Neural cell (in vitro differentiated cells): ENCODE data around the gene REEP1. TPM values are rescaled to one million over a fixed set of nuclear protein-coding genes. Genes with fewer than 3 reads are reported as not detected.

ENCODE experiments used
- H2AFZ ChIP-seq: fragments of 200-600, 300-800 bp; sonication (generic), shearing (Covaris generic); 2 replicates; pipeline ENCODE4 v1.6.0; 2014; ENCODE audit warnings: low read depth, mild to moderate bottlenecking, antibody characterized with exemption, low read length, moderate library complexity
- H3F3A ChIP-seq: fragments of 200-600 bp; shearing (Covaris generic); 2 replicates; pipeline ENCODE4 v1.6.1; 2016; ENCODE audit warnings: mild to moderate bottlenecking, moderate library complexity, mixed read lengths, antibody characterized with exemption, low read length; ENCODE audit not compliant: insufficient read depth, poor library complexity, severe bottlenecking
- H3K27ac ChIP-seq: fragments of 200-600, 300-800 bp; sonication (generic), shearing (Covaris generic); 2 replicates; pipeline ENCODE4 v1.5.1; 2014; ENCODE audit warnings: mild to moderate bottlenecking, low read length, moderate library complexity
- H3K27me3 ChIP-seq: fragments of 300-800, 200-600 bp; sonication (generic), shearing (Covaris generic); 2 replicates; pipeline ENCODE4 v1.6.0; 2014; ENCODE audit warnings: mild to moderate bottlenecking, low read depth, low read length, moderate library complexity; ENCODE audit not compliant: insufficient read depth
- H3K36me3 ChIP-seq: fragments of 300-800, 200-600 bp; sonication (generic), shearing (Covaris generic); 2 replicates; pipeline ENCODE4 v1.5.1; 2014; ENCODE audit warnings: mild to moderate bottlenecking, antibody characterized with exemption, low read length, moderate library complexity; ENCODE audit not compliant: insufficient read depth
- H3K4me2 ChIP-seq: fragments of 300-800, 200-600 bp; sonication (generic), shearing (Covaris generic); 2 replicates; pipeline ENCODE4 v1.6.0; 2014; ENCODE audit warnings: mild to moderate bottlenecking, low read length
- H3K4me3 ChIP-seq: fragments of 300-800, 200-600 bp; sonication (generic), shearing (Covaris generic); 2 replicates; pipeline ENCODE4 v1.5.1; 2014; ENCODE audit warnings: mild to moderate bottlenecking, low read length, moderate library complexity
- H3K79me2 ChIP-seq: fragments of 200-600 bp; shearing (Covaris generic); replicated peaks from 2 replicates; pipeline ENCODE4 v1.6.0; 2014; ENCODE audit warnings: mild to moderate bottlenecking, low read length, moderate library complexity; ENCODE audit not compliant: insufficient read depth
- H3K9ac ChIP-seq: fragments of 300-800, 200-600 bp; sonication (generic), shearing (Covaris generic); 2 replicates; pipeline ENCODE4 v1.6.1; 2016; ENCODE audit warnings: mild to moderate bottlenecking, low read length, mixed read lengths
- H3K9me2 ChIP-seq: fragments of 200-600 bp; shearing (Covaris generic); 2 replicates; pipeline ENCODE4 v1.6.1; 2016; ENCODE audit warnings: mild to moderate bottlenecking, low read length, mixed read lengths; ENCODE audit not compliant: insufficient read depth
- H3K9me3 ChIP-seq: fragments of 200-600, 300-800 bp; sonication (generic), shearing (Covaris generic); 2 replicates; pipeline ENCODE4 v1.6.1; 2016; ENCODE audit warnings: mild to moderate bottlenecking, mixed run types, low read length, moderate library complexity, mixed read lengths
- H4K20me1 ChIP-seq: fragments of 200-600 bp; shearing (Covaris generic); 2 replicates; pipeline ENCODE4 v1.6.1; 2016; ENCODE audit warnings: mild to moderate bottlenecking, mixed run types; ENCODE audit not compliant: insufficient read depth
- EP300 ChIP-seq: fragments of 450-650 bp; conservative IDR thresholded peaks from 2 replicates; pipeline ENCODE4 v1.6.1; 2014; ENCODE audit warnings: antibody characterized with exemption, mild to moderate bottlenecking, moderate library complexity; ENCODE audit not compliant: poor library complexity, severe bottlenecking
- EZH2 ChIP-seq: fragments of 200-600, 300-800 bp; shearing (Covaris generic), sonication (generic); IDR thresholded peaks from 2 replicates; pipeline ENCODE4 v1.6.1; 2014; ENCODE audit warnings: antibody characterized with exemption, low read length, borderline replicate concordance, mild to moderate bottlenecking; ENCODE audit not compliant: insufficient read depth, poor library complexity, severe bottlenecking
- MXI1 ChIP-seq: fragments of 450-650 bp; conservative IDR thresholded peaks from 2 replicates; pipeline ENCODE4 v1.6.1; 2014; ENCODE audit warnings: antibody characterized with exemption, mild to moderate bottlenecking; ENCODE audit not compliant: poor library complexity, severe bottlenecking
- POLR2AphosphoS5 ChIP-seq: IDR thresholded peaks from 2 replicates; pipeline ENCODE4 v1.6.1; 2012
- RAD21 ChIP-seq: fragments of 450-650 bp; conservative IDR thresholded peaks from 2 replicates; pipeline ENCODE4 v1.6.1; 2014; ENCODE audit warnings: antibody characterized with exemption, mild to moderate bottlenecking, moderate library complexity
- SMC3 ChIP-seq: fragments of 450-650 bp; conservative IDR thresholded peaks from 2 replicates; pipeline ENCODE4 v1.6.1; 2014; ENCODE audit warnings: antibody characterized with exemption, mild to moderate bottlenecking, moderate library complexity; ENCODE audit not compliant: poor library complexity
- TAF1 ChIP-seq: IDR thresholded peaks from 2 replicates; pipeline ENCODE4 v1.6.1; 2012; ENCODE audit warnings: low read depth
- polyA plus RNA-seq: library from polyadenylated mRNA; depleted of rRNA; stranded (reverse); fragments of >200 nt; gene quantifications from 2 replicates; pipeline ENCODE4 v1.2.3, GENCODE V29; 2014
- TF ChIP-seq, protein P1 (sequence below): IDR thresholded peaks from 2 replicates; pipeline ENCODE4 v1.6.1; 2012; ENCODE audit warnings: borderline replicate concordance
- TF ChIP-seq, protein P2 (sequence below): fragments of 450-650 bp; IDR thresholded peaks from 2 replicates; pipeline ENCODE4 v1.5.1; 2014; ENCODE audit warnings: antibody characterized with exemption, mild to moderate bottlenecking, moderate library complexity; ENCODE audit not compliant: poor library complexity, severe bottlenecking

The REEP1 gene
- polyA plus RNA-seq, 1 donor from 2014 or later = 121 TPM

DNA sequence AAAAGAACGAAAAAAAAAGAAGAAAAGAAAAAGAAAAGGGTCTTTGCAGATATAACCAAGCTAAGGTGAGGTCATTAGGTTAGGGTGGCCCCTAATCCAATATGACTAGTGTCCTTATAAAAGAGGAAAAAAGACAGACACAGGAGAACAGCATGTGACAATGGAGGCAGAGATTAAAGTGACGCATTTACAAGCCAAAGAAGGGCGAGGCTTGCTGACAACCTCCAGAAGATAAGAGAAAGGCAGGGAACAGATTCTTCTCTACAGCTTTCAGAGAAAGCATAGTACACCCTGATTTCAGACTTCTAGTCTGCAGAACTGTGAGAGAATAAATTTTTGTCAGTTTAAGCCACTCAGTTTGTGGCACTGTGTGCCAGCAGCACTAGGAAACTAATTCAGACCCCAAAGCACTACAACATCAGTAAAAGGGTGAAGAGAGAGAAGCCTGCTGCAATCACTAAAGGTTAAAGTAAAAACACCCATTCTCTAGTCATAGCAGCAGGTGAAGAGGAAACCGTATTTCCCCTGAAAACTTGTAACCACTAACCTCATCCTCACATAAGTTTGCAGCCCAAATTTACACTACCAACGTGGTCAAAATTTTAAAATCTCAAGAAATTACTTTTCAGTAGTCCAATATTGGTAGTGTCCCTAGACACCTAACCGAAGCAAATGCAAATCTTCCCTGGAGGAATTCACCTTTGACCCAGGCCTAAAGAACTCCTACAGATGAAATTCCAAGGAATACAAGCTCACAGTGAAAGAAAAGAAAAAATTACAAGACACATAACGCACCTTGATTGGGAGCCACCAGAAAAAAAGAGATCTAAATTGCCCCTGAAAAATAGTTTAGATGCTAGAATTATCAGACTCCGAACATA lies 17.5 kb downstream of the REEP1 start:
- Histone ChIP-seq H3K9me3 (no peaks in the 10 kb centered on the region), H3K79me2 (peaks cover 6% of the 10 kb centered on the region), H3K27ac (no peak overlapping the region), H3K9ac (no peak overlapping the region), H3K4me3 (no peak overlapping the region), H3K4me2 (no peak overlapping the region), H4K20me1 (peaks cover 3% of the 10 kb centered on the region), H3F3A (no peaks in the 10 kb centered on the region), H3K9me2 (no peaks in the 10 kb centered on the region), H2AFZ (no peak overlapping the region), H3K27me3 (no peaks in the 10 kb centered on the region), H3K36me3 (peaks cover 1% of the 10 kb centered on the region)
- TF ChIP-seq SMC3 (no peak), MXI1 (no peak), EP300 (no peak), POLR2AphosphoS5 (no peak), RAD21 (no peak), EZH2 (no peak), TAF1 (no peak)
- TF ChIP-seq, protein P1, sequence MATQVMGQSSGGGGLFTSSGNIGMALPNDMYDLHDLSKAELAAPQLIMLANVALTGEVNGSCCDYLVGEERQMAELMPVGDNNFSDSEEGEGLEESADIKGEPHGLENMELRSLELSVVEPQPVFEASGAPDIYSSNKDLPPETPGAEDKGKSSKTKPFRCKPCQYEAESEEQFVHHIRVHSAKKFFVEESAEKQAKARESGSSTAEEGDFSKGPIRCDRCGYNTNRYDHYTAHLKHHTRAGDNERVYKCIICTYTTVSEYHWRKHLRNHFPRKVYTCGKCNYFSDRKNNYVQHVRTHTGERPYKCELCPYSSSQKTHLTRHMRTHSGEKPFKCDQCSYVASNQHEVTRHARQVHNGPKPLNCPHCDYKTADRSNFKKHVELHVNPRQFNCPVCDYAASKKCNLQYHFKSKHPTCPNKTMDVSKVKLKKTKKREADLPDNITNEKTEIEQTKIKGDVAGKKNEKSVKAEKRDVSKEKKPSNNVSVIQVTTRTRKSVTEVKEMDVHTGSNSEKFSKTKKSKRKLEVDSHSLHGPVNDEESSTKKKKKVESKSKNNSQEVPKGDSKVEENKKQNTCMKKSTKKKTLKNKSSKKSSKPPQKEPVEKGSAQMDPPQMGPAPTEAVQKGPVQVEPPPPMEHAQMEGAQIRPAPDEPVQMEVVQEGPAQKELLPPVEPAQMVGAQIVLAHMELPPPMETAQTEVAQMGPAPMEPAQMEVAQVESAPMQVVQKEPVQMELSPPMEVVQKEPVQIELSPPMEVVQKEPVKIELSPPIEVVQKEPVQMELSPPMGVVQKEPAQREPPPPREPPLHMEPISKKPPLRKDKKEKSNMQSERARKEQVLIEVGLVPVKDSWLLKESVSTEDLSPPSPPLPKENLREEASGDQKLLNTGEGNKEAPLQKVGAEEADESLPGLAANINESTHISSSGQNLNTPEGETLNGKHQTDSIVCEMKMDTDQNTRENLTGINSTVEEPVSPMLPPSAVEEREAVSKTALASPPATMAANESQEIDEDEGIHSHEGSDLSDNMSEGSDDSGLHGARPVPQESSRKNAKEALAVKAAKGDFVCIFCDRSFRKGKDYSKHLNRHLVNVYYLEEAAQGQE = no peak

DNA sequence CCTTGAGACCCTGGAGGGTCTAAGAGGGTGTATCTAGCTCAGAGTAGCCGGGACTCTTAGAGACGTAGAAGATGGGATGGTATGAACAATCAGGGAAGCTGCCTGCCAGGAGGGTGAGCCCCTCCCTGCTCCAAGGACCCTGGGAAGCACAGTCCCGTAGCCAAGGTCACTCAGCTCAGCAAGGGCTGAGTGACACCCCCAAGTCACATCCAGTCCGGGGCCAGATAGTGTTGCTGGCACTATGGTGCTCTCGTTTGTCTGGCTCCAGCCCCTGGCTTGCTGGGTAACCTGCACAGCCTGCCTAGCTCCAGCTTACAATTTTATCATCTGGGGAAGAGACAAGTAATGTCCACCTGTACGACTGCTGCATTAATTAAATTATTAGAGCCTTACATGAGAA lies 22.3 kb downstream of the REEP1 start:
- Histone ChIP-seq H3K79me2 (no peaks in the 10 kb centered on the region), H3K36me3 (no peaks in the 10 kb centered on the region), H2AFZ (no peak overlapping the region), H3K9me2 (no peaks in the 10 kb centered on the region), H3K9ac (no peak overlapping the region), H3K9me3 (no peaks in the 10 kb centered on the region), H3K27me3 (no peaks in the 10 kb centered on the region), H3K27ac (no peak overlapping the region), H4K20me1 (no peaks in the 10 kb centered on the region), H3K4me3 (no peak overlapping the region), H3F3A (no peaks in the 10 kb centered on the region), H3K4me2 (no peak overlapping the region)
- TF ChIP-seq POLR2AphosphoS5 (no peak), MXI1 (no peak), SMC3 (no peak), TAF1 (no peak), EZH2 (no peak), EP300 (no peak), RAD21 (no peak)
- TF ChIP-seq, protein P2, sequence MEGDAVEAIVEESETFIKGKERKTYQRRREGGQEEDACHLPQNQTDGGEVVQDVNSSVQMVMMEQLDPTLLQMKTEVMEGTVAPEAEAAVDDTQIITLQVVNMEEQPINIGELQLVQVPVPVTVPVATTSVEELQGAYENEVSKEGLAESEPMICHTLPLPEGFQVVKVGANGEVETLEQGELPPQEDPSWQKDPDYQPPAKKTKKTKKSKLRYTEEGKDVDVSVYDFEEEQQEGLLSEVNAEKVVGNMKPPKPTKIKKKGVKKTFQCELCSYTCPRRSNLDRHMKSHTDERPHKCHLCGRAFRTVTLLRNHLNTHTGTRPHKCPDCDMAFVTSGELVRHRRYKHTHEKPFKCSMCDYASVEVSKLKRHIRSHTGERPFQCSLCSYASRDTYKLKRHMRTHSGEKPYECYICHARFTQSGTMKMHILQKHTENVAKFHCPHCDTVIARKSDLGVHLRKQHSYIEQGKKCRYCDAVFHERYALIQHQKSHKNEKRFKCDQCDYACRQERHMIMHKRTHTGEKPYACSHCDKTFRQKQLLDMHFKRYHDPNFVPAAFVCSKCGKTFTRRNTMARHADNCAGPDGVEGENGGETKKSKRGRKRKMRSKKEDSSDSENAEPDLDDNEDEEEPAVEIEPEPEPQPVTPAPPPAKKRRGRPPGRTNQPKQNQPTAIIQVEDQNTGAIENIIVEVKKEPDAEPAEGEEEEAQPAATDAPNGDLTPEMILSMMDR = no peak
- TF ChIP-seq, protein P1 = no peak
